ENCODE data around the gene ALX4.

DNA sequence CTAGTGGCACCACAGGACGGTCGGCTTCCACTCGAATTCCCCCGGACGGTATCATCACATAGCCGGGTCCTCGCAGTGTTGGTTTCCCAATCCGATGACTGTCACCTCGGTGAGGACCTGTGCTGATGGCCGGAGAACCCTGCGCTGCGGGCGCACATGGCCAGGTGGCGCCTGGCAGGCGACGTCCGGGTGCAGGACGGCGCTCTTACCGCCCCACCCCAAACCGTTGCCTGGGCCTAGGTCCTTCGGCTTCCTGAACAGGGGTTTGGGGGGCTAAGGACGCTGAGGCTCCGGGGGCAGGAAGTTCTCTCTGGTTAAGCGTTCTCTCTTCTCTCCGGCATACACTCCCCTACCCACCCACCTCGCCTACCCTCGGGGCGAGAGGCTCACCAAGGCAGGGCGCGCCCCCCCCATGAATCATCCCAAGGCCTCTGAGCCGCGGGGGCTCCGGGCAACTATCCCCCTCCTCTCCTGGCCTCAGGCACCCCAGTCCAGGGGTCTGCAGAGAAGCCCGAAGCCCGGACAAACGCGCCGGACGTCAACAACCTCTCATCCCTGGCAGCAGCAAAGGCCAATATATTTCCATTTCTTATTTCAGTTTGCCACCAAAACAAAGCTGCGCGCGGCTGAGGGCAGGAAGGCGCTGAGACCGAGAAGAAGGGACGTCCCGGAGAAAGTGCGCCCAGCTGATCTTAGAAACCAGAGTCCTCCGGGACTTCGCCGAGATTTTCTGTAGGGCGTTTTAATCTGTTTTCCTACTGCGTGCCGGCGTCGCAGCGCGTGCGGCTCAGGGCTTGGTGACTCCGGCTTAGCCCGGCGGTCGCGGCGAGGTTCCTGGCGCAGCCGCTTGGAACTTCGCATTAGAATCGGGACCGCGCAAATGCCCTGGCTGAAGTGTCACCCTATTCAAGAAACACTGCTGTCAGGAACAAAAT, 5.6 kb downstream of the ALX4 start:
- TF ChIP-seq CTCF (IDR thresholded peaks at IDR 0.05; ENCODE audit: extremely low read depth in 1 of 2, insufficient read depth in 1 of 2, low read depth in 1 of 2, low read length in 2 of 2) (no peak), EZH2 (IDR thresholded peaks at IDR 0.05; ENCODE audit: borderline replicate concordance, low read depth, low read length, severe bottlenecking) (peak; percentile 93), JUN (IDR thresholded peaks at IDR 0.05; ENCODE audit: borderline replicate concordance, insufficient read depth, insufficient read length, low read depth) (no peak), POLR2A (IDR thresholded peaks at IDR 0.05; ENCODE audit: low read depth, low read length) (no peak), POLR2AphosphoS5 (IDR thresholded peaks at IDR 0.05; ENCODE audit: insufficient read depth, low read depth, low read length) (no peak), MYC (IDR thresholded peaks at IDR 0.05; ENCODE audit: low read depth, low read length) (no peak), FOS (IDR thresholded peaks at IDR 0.05; ENCODE audit: borderline replicate concordance, insufficient read depth, low read length) (no peak)
- TF ChIP-seq, protein P1, sequence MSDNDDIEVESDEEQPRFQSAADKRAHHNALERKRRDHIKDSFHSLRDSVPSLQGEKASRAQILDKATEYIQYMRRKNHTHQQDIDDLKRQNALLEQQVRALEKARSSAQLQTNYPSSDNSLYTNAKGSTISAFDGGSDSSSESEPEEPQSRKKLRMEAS (IDR thresholded peaks at IDR 0.05; ENCODE audit: insufficient read depth, insufficient read length), result no peak

Measured in endothelial cell of umbilical vein (primary cell).